ENCODE measurements around the gene PLOD3. TPM values are rescaled to one million over a fixed set of nuclear protein-coding genes. Genes with fewer than 3 reads are reported as not detected.

Gene PLOD3
- total and polyA plus RNA-seq, 2 donors (not counting 1 experiment from before 2014, with no cell fraction given) = 40.1 to 47.5 TPM

- peaks cover 37% of the 10 kb centered on the region for H3K27me3 Mint-ChIP-seq
- peak; percentile 58 for DNase-seq
- under 1% methylated on average over 72 of the region's 92 CpGs for WGBS (ENCODE audit: insufficient coverage)
- H3K9me3 Mint-ChIP-seq (ENCODE audit: insufficient read depth) = no peaks in the 10 kb centered on the region
- no peak for ATAC-seq (ENCODE audit: low read depth)
- POLR2A ChIA-PET = interaction anchor here (0.6 kb wide), 1 partner anchor 203 kb away, joined by 7 read pairs; no protein-coding TSS in a partner anchor
- peak overlapping the region; percentile 82 for H3K4me3 Mint-ChIP-seq
- H3K4me1 Mint-ChIP-seq = peaks cover 30% of the 10 kb centered on the region
- Histone ChIP-seq H3K27ac (ENCODE audit: low read length in 2 of 2) (no peak overlapping the region), H3K4me2 (replicated peaks; ENCODE audit: low read depth, low read length, poor library complexity, severe bottlenecking) (peak overlapping the region; percentile 99), H3K9me3 (ENCODE audit: control extremely low read depth in 1 of 3, control insufficient read depth in 2 of 3, insufficient read depth in 1 of 3, low read length in 2 of 3) (peaks cover 0 to 25% (median 3%) of the 10 kb centered on the region in 3 donors), H3K4me3 (ENCODE audit: control extremely low read depth in 1 of 5, extremely low read depth in 1 of 5, insufficient read depth in 1 of 5, low read depth in 2 of 5, low read length in 4 of 5) (peak overlapping the region; percentile 30 to 64 (median 50)), H3K79me2 (ENCODE audit: control insufficient read depth, insufficient read depth, low read length) (no peaks in the 10 kb centered on the region), H3K36me3 (replicated peaks in 1 of 2; ENCODE audit: control extremely low read depth in 1 of 2, control insufficient read depth in 1 of 2, extremely low read depth in 1 of 2, insufficient read depth in 2 of 2, low read length in 1 of 2) (peaks cover 0 to 3% of the 10 kb centered on the region in 2 experiments), H3K27me3 (replicated peaks in 1 of 4; ENCODE audit: control extremely low read depth in 1 of 4, control insufficient read depth in 3 of 4, insufficient read depth in 4 of 4, low read length in 3 of 4) (peaks cover 0 to 61% (median 38%) of the 10 kb centered on the region in 4 experiments), H2AFZ (ENCODE audit: insufficient read depth, low read depth, low read length, poor library complexity, severe bottlenecking) (peak overlapping the region; percentile 80), H4K20me1 (ENCODE audit: control insufficient read depth, insufficient read depth, low read length, poor library complexity, severe bottlenecking) (peaks cover 26% of the 10 kb centered on the region), H3K4me1 (ENCODE audit: control insufficient read depth in 2 of 2, insufficient read depth in 2 of 2, low read length in 2 of 2) (peaks cover 44 to 53% of the 10 kb centered on the region in 2 donors), H3K9ac (ENCODE audit: low read length) (peak overlapping the region; percentile 67)
- TF ChIP-seq EZH2 (IDR thresholded peaks at IDR 0.05; ENCODE audit: borderline replicate concordance, insufficient read depth, low read depth, low read length, poor library complexity, severe bottlenecking) (peak; percentile 89), CTCF (IDR thresholded peaks at IDR 0.05) (no peak)
- CTCF ChIA-PET = interaction anchor here (2.3 kb wide), 1 partner anchor 20 kb away, joined by 14 read pairs; no protein-coding TSS in a partner anchor
- H3K27ac Mint-ChIP-seq = no peak overlapping the region
- intact Hi-C loops (cut with micrococcal nuclease) = no loop called here
Measured at GRCh38 chr7:101163279-101164070, 53.9 kb downstream of the PLOD3 start.

Measured in B cell (primary cell).